ENCODE results near the gene WWTR1. TPM values are rescaled to one million over a fixed set of nuclear protein-coding genes. Genes with fewer than 3 reads are reported as not detected.

WWTR1 gene
- polyA plus RNA-seq, 1 experiment, result 119 TPM

DNA sequence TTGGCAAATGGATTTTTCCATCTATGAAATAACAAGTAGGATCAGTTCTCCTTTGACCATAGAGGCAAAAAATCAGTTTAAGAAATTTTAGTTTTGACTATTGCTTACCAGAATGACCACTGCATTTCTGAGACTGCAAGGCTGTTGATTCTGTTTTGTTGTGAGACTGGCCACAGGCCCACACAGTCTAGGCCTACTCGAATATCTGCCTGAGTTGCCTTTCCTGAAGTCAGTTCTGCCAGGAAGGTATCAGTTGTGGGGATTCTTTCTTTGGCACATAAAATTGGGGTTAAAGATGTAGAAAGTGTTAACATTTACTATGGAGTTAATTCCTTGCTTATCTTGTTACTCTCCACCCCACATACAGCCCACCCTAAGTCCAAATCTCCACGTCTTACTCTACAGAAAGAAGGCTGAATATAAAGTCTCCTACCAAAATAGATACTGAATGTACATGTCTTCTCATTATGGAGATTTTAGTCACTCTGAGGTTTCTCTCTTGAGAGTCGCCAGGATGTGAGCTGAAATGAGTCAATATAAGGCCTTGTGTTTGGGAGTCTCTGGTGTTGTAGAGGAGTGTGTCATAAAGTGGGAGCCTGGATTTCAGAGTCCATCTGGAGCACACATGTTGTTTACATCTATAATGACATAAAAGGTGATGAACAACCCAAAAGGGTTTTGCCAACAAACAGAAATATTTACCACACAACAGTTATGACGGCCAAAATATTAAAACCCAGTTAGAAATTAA, 45.0 kb upstream of the WWTR1 start:
- Histone ChIP-seq H3K4me3 (ENCODE audit: low read depth, low read length) (no peak overlapping the region), H3K27me3 (ENCODE audit: control insufficient read depth, insufficient read depth, low read length) (no peaks in the 10 kb centered on the region), H3K36me3 (ENCODE audit: control insufficient read depth, insufficient read depth, low read length) (no peaks in the 10 kb centered on the region)
- TF ChIP-seq, protein P1, sequence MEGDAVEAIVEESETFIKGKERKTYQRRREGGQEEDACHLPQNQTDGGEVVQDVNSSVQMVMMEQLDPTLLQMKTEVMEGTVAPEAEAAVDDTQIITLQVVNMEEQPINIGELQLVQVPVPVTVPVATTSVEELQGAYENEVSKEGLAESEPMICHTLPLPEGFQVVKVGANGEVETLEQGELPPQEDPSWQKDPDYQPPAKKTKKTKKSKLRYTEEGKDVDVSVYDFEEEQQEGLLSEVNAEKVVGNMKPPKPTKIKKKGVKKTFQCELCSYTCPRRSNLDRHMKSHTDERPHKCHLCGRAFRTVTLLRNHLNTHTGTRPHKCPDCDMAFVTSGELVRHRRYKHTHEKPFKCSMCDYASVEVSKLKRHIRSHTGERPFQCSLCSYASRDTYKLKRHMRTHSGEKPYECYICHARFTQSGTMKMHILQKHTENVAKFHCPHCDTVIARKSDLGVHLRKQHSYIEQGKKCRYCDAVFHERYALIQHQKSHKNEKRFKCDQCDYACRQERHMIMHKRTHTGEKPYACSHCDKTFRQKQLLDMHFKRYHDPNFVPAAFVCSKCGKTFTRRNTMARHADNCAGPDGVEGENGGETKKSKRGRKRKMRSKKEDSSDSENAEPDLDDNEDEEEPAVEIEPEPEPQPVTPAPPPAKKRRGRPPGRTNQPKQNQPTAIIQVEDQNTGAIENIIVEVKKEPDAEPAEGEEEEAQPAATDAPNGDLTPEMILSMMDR (IDR thresholded peaks at IDR 0.05; ENCODE audit: insufficient read depth, low read depth, low read length), result no peak
- ChIA-PET CTCF (interaction anchor here (0.6 to 5.1 kb wide), 4 partner anchors 15 to 190 kb away, joined by 3 to 25 read pairs (median 4); no protein-coding TSS in a partner anchor), POLR2A (interaction anchor here (0.6 kb wide), 1 partner anchor 99 kb away, joined by 20 read pairs; no protein-coding TSS in a partner anchor)
- DNase-seq (ENCODE audit: low read depth), result peak; percentile 92

DNA sequence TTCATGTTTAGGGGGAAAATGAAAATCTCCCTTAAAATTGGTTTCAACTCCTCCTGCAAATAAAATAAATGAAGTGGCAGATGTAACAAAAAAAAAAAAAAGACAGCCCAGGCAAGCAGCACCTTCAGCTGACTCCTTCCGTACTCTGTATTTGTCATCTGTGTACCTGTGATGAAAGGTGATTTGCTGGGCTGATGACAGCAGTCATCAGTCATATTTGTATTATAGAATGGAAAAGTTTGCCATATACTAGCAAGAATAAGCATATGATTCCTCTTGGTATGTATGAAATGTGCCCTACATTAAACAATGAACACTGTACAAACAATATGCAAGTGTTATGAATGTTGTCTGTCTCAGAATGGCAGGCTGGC, 44.1 kb upstream of the WWTR1 start:
- ChIA-PET POLR2A (no interaction called here), CTCF (interaction anchor here (0.6 to 1.6 kb wide), 2 partner anchors 133 to 164 kb away, joined by 4 to 5 read pairs; no protein-coding TSS in a partner anchor)
- DNase-seq (ENCODE audit: low read depth), result no peak
- TF ChIP-seq, protein P1 (IDR thresholded peaks at IDR 0.05; ENCODE audit: insufficient read depth, low read depth, low read length), result no peak
- Histone ChIP-seq H3K4me3 (ENCODE audit: low read depth, low read length) (no peak overlapping the region), H3K36me3 (ENCODE audit: control insufficient read depth, insufficient read depth, low read length) (no peaks in the 10 kb centered on the region), H3K27me3 (ENCODE audit: control insufficient read depth, insufficient read depth, low read length) (no peaks in the 10 kb centered on the region)

DNA sequence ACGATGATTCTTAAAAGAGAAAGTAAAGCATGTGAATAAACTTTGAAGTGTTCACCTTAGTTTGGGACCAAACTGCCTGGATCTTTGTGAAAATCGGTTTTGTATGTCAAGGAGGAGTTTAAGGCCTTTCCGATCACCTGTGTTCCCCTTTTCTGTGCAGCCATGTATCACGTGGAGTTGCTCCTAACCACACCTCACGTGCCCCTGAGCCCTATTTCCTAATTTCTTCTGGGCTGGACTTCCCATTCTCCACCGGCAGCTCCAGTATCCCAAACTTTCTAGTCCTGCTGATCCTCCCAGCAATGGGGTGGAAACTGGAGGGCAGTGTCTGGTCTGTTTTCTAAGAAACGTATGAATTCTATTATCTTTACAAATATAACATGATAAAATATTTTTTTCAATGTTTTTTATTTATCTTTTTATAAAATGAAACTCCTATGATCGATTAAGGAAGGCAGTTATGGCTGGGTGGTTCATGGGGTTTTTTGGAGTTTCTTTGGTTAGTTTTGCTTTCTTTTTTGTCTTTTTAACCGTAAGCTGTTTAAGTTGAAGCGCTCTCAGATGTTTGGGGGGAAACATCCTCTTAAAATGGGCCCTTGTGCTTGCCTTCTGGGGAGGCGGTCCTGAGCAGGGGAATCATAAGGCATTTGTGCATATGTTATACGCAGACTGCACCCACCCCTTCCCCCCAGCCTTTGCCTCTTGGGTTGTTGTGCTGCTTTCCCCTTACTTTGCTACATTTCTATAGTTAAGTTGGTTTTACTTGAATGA, 43.6 kb upstream of the WWTR1 start:
- no peaks in the 10 kb centered on the region for H3K27me3 ChIP-seq (ENCODE audit: control insufficient read depth, insufficient read depth, low read length)
- DNase-seq (ENCODE audit: low read depth), result no peak
- TF ChIP-seq, protein P1 (IDR thresholded peaks at IDR 0.05; ENCODE audit: insufficient read depth, low read depth, low read length), result no peak
- ChIA-PET POLR2A (no interaction called here), CTCF (interaction anchor here (0.6 to 1.0 kb wide), 2 partner anchors 43 to 164 kb away, joined by 3 to 4 read pairs; partner anchors contain the start of gene WWTR1)
- H3K4me3 ChIP-seq (ENCODE audit: low read depth, low read length), result no peak overlapping the region
- H3K36me3 ChIP-seq (ENCODE audit: control insufficient read depth, insufficient read depth, low read length), result no peaks in the 10 kb centered on the region

DNA sequence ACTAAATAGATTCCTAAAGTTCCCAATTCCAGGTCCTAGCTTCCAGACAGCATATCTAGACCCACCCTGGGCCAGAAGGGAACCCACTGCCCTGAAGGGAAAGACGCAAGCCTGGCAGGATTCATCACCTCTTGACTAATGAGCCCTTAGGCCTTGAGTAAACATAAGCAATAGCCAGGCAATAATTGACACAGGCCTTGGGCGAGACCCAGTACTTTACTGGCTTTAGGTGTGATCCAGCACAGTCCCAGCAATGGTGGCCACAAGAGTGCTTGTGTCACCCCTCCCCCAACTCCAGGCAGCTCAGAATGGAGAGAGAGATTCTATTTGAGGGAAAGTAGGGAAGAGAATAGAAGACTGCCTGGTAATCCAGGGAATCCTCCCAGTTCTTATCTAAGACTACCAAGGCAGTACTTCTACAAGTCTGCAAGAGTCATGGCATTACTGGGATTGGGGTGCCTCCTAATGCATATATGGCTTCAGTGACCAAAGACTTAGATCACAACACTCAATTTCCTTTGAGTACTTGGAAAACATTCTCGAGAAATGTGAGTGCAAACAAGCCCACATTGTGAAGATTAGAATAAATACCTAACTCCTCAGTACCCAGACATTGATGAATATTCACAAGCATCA, 30.4 kb upstream of the WWTR1 start:
- TF ChIP-seq, protein P1 (IDR thresholded peaks at IDR 0.05; ENCODE audit: insufficient read depth, low read depth, low read length), result no peak
- CTCF ChIA-PET, result interaction anchor here (0.6 to 1.1 kb wide), 5 partner anchors 14 to 158 kb away, joined by 3 to 4 read pairs (median 3); no protein-coding TSS in a partner anchor

More for the DNA sequence above, 30.4 kb upstream of the WWTR1 start:
- no peak overlapping the region for H3K4me3 ChIP-seq (ENCODE audit: low read depth, low read length)
- no peaks in the 10 kb centered on the region for H3K36me3 ChIP-seq (ENCODE audit: control insufficient read depth, insufficient read depth, low read length)
- peaks cover 3% of the 10 kb centered on the region; the same call in 1 of the 2 replicates for H3K27me3 ChIP-seq (ENCODE audit: control insufficient read depth, insufficient read depth, low read length)
- no peak for DNase-seq (ENCODE audit: low read depth)
- POLR2A ChIA-PET, result no interaction called here
